ENCODE data around the gene GNB1L.

Gene GNB1L

GRCh38 chr22:19748991-19749664 lies 105.5 kb downstream of the GNB1L start:
- H3K79me2 ChIP-seq (ENCODE audit: low read length), result no peaks in the 10 kb centered on the region
- H3K27me3 ChIP-seq (ENCODE audit: low read depth, low read length), result peaks cover 18% of the 10 kb centered on the region
- no peaks in the 10 kb centered on the region for H4K20me1 ChIP-seq (ENCODE audit: insufficient read depth, low read length)
- H3K4me2 ChIP-seq (ENCODE audit: low read length), result no peak overlapping the region
- H3K27ac ChIP-seq (ENCODE audit: low read length), result no peak overlapping the region
- no peaks in the 10 kb centered on the region for H3K4me1 ChIP-seq (ENCODE audit: low read length)
- TF ChIP-seq CTCF (IDR thresholded peaks at IDR 0.05; ENCODE audit: low read depth, low read length) (no peak), EZH2phosphoT487 (IDR thresholded peaks at IDR 0.05; ENCODE audit: low read depth) (no peak)
- no peak overlapping the region for H3K9ac ChIP-seq (ENCODE audit: low read length)
- H3K36me3 ChIP-seq (replicated peaks; ENCODE audit: low read depth, low read length), result no peaks in the 10 kb centered on the region
- no peaks in the 10 kb centered on the region for H3K9me3 ChIP-seq (ENCODE audit: insufficient read depth, low read length)
- H2AFZ ChIP-seq (ENCODE audit: low read depth, low read length), result no peak overlapping the region
- H3K4me3 ChIP-seq (ENCODE audit: low read length), result no peak overlapping the region

DNA sequence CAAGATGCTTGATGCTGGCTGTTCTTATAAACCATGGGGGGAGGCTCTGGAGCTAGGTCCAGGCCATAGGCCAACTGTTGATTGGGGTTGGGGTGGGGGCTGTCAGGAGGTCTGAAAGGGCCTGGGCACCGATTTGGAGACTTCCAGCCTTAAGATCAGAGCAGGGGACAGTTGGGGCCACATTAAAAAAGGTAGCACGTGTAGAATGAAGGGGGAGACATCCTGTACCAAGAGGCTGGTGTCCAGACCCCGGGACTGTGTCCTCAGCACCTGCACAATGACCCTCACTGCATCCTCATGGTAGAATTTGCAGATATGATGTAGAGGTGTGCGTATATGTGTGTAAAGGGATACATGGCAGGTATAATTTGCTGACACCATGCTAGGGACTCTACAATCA lies 106.5 kb downstream of the GNB1L start:
- Histone ChIP-seq H3K27me3 (ENCODE audit: low read depth, low read length) (peaks cover 18% of the 10 kb centered on the region), H4K20me1 (ENCODE audit: insufficient read depth, low read length) (no peaks in the 10 kb centered on the region)

GRCh38 chr22:19747551-19747950 lies 107.1 kb downstream of the GNB1L start:
- Histone ChIP-seq H3K79me2 (ENCODE audit: low read length) (no peaks in the 10 kb centered on the region), H3K27me3 (ENCODE audit: low read depth, low read length) (peaks cover 18% of the 10 kb centered on the region), H3K27ac (ENCODE audit: low read length) (no peak overlapping the region), H3K4me2 (ENCODE audit: low read length) (no peak overlapping the region), H3K4me1 (ENCODE audit: low read length) (no peaks in the 10 kb centered on the region), H3K9me3 (ENCODE audit: insufficient read depth, low read length) (no peaks in the 10 kb centered on the region), H4K20me1 (ENCODE audit: insufficient read depth, low read length) (no peaks in the 10 kb centered on the region), H3K36me3 (replicated peaks; ENCODE audit: low read depth, low read length) (no peaks in the 10 kb centered on the region), H3K4me3 (ENCODE audit: low read length) (no peak overlapping the region), H3K9ac (ENCODE audit: low read length) (no peak overlapping the region), H2AFZ (ENCODE audit: low read depth, low read length) (no peak overlapping the region)
- TF ChIP-seq EZH2phosphoT487 (IDR thresholded peaks at IDR 0.05; ENCODE audit: low read depth) (no peak), CTCF (IDR thresholded peaks at IDR 0.05; ENCODE audit: low read depth, low read length) (no peak)

More for the DNA sequence above, 106.5 kb downstream of the GNB1L start:
- Histone ChIP-seq H3K36me3 (replicated peaks; ENCODE audit: low read depth, low read length) (no peaks in the 10 kb centered on the region), H3K79me2 (ENCODE audit: low read length) (no peaks in the 10 kb centered on the region), H3K9me3 (ENCODE audit: insufficient read depth, low read length) (no peaks in the 10 kb centered on the region), H3K4me1 (ENCODE audit: low read length) (no peaks in the 10 kb centered on the region), H3K9ac (ENCODE audit: low read length) (no peak overlapping the region), H2AFZ (ENCODE audit: low read depth, low read length) (no peak overlapping the region), H3K4me2 (ENCODE audit: low read length) (no peak overlapping the region), H3K27ac (ENCODE audit: low read length) (no peak overlapping the region), H3K4me3 (ENCODE audit: low read length) (no peak overlapping the region)
- no peak for TF ChIP-seq EZH2phosphoT487 (IDR thresholded peaks at IDR 0.05; ENCODE audit: low read depth)

GRCh38 chr22:19746726-19747125 lies 107.9 kb downstream of the GNB1L start:
- Histone ChIP-seq H3K79me2 (ENCODE audit: low read length) (no peaks in the 10 kb centered on the region), H4K20me1 (ENCODE audit: insufficient read depth, low read length) (no peaks in the 10 kb centered on the region), H3K9me3 (ENCODE audit: insufficient read depth, low read length) (no peaks in the 10 kb centered on the region), H3K4me3 (ENCODE audit: low read length) (no peak overlapping the region), H3K27ac (ENCODE audit: low read length) (no peak overlapping the region), H2AFZ (ENCODE audit: low read depth, low read length) (no peak overlapping the region), H3K9ac (ENCODE audit: low read length) (no peak overlapping the region), H3K27me3 (ENCODE audit: low read depth, low read length) (peaks cover 18% of the 10 kb centered on the region), H3K36me3 (replicated peaks; ENCODE audit: low read depth, low read length) (no peaks in the 10 kb centered on the region), H3K4me2 (ENCODE audit: low read length) (no peak overlapping the region), H3K4me1 (ENCODE audit: low read length) (no peaks in the 10 kb centered on the region)
- TF ChIP-seq CTCF (IDR thresholded peaks at IDR 0.05; ENCODE audit: low read depth, low read length) (no peak), EZH2phosphoT487 (IDR thresholded peaks at IDR 0.05; ENCODE audit: low read depth) (no peak)
